CD14-positive monocyte (primary cell): ENCODE measurements around the gene TENT5C. TPM values are rescaled to one million over a fixed set of nuclear protein-coding genes. Genes with fewer than 3 reads are reported as not detected.
A peak's percentile ranks its signal among the peaks of the same experiment; 100 is the strongest.

Experiments used
- DNase-seq, 3 donors: peaks; one replicate each; pipeline ENCODE4 v3.0.0-alpha.2; 2011 to 2022
- H2AFZ ChIP-seq: 2 replicates; pipeline ENCODE4 v1.6.0; 2012; ENCODE audit warnings: mild to moderate bottlenecking, low read depth, low read length, inconsistent platforms; ENCODE audit not compliant: insufficient read depth, poor library complexity, severe bottlenecking
- H3K27ac ChIP-seq, 2 donors: 1 replicate in 1 of 2; 2 replicates in 1 of 2; pipeline ENCODE4 v1.5.1; 2012 to 2013; ENCODE audit warnings: low read length in 2 of 2, control low read depth in 1 of 2, inconsistent platforms in 1 of 2, low read depth in 1 of 2, mild to moderate bottlenecking in 1 of 2
- H3K27me3 ChIP-seq, 2 donors: one replicate each; pipeline versions ENCODE4 v1.6.0 to v1.6.1; 2011 to 2013; ENCODE audit warnings: low read length in 2 of 2; ENCODE audit not compliant: control insufficient read depth in 2 of 2, insufficient read depth in 2 of 2
- H3K36me3 ChIP-seq, 2 donors: replicated peaks in 1 of 2; 1 replicate in 1 of 2; 2 replicates in 1 of 2; pipeline versions ENCODE4 v1.5.1 to v1.6.1; 2012 to 2013; ENCODE audit warnings: low read length in 2 of 2, control low read depth in 1 of 2, inconsistent platforms in 1 of 2, mild to moderate bottlenecking in 1 of 2; ENCODE audit not compliant: insufficient read depth in 2 of 2, control insufficient read depth in 1 of 2
- H3K4me1 ChIP-seq, 2 donors: 1 replicate in 1 of 2; 2 replicates in 1 of 2; pipeline versions ENCODE4 v1.5.1 to v1.6.1; 2012 to 2013; ENCODE audit warnings: low read length in 2 of 2, control low read depth in 1 of 2, inconsistent platforms in 1 of 2, mild to moderate bottlenecking in 1 of 2, moderate library complexity in 1 of 2; ENCODE audit not compliant: insufficient read depth in 2 of 2, control insufficient read depth in 1 of 2
- H3K4me2 ChIP-seq: replicated peaks from 2 replicates; pipeline ENCODE3; 2012; ENCODE audit warnings: low read length, moderate library complexity, mild to moderate bottlenecking; ENCODE audit not compliant: poor library complexity, severe bottlenecking; ENCODE audit errors: extremely low read depth
- H3K4me3 ChIP-seq, 3 experiments: fragments of 200-600 bp in 1 of 3; sonication (generic) in 1 of 3; replicated peaks in 1 of 3; 1 replicate in 2 of 3; 2 replicates in 1 of 3; pipeline ENCODE4 v1.5.1; 2011 to 2013; ENCODE audit warnings: low read length in 3 of 3, mild to moderate bottlenecking in 3 of 3, control low read depth in 2 of 3, low read depth in 2 of 3, inconsistent platforms in 1 of 3, moderate library complexity in 1 of 3
- H3K79me2 ChIP-seq: 2 replicates; pipeline ENCODE4 v1.6.0; 2012; ENCODE audit warnings: mild to moderate bottlenecking, control low read depth, inconsistent platforms, low read length, moderate library complexity; ENCODE audit not compliant: insufficient read depth
- H3K9ac ChIP-seq: 2 replicates; pipeline ENCODE4 v1.6.0; 2017; ENCODE audit warnings: low read length, mild to moderate bottlenecking; ENCODE audit not compliant: insufficient read depth, poor library complexity, severe bottlenecking
- H3K9me3 ChIP-seq, 2 donors: replicated peaks in 1 of 2; 1 replicate in 1 of 2; 2 replicates in 1 of 2; pipeline versions ENCODE4 v1.5.1 to v1.6.1; 2012 to 2013; ENCODE audit warnings: low read length in 2 of 2, control low read depth in 1 of 2; ENCODE audit not compliant: control insufficient read depth in 1 of 2, insufficient read depth in 1 of 2
- H4K20me1 ChIP-seq: 2 replicates; pipeline ENCODE4 v1.6.0; 2012; ENCODE audit warnings: mild to moderate bottlenecking, low read length, control low read depth, moderate library complexity; ENCODE audit not compliant: insufficient read depth
- H3K27ac Mint-ChIP-seq, 7 donors: one replicate each; pipeline ENCODE4 v1.8.0; 2020; ENCODE audit warnings: mild to moderate bottlenecking in 7 of 7, mixed read lengths in 7 of 7, moderate library complexity in 6 of 7, inconsistent platforms in 2 of 7
- H3K27me3 Mint-ChIP-seq, 3 donors: one replicate each; pipeline ENCODE4 v1.8.0; 2021 to 2022; ENCODE audit warnings: low read depth in 3 of 3, mild to moderate bottlenecking in 3 of 3, mixed read lengths in 3 of 3, moderate library complexity in 3 of 3, inconsistent platforms in 1 of 3
- H3K36me3 Mint-ChIP-seq, 2 donors: one replicate each; pipeline ENCODE4 v1.8.0; 2020; ENCODE audit warnings: mixed read lengths in 2 of 2, inconsistent platforms in 1 of 2, mild to moderate bottlenecking in 1 of 2
- H3K4me1 Mint-ChIP-seq: one replicate; pipeline ENCODE4 v1.8.0; 2020; ENCODE audit warnings: mild to moderate bottlenecking, mixed read lengths
- H3K4me3 Mint-ChIP-seq, 2 donors: one replicate each; pipeline ENCODE4 v1.8.0; 2020; ENCODE audit warnings: mild to moderate bottlenecking in 2 of 2, mixed read lengths in 2 of 2, moderate library complexity in 1 of 2
- H3K9me3 Mint-ChIP-seq, 7 donors: one replicate each; pipeline ENCODE4 v1.8.0; 2020 to 2022; ENCODE audit warnings: mixed read lengths in 7 of 7, mild to moderate bottlenecking in 6 of 7, moderate library complexity in 6 of 7, inconsistent platforms in 2 of 7
- CTCF ChIP-seq: fragments of 200-600 bp; IDR thresholded peaks from one replicate; pipeline ENCODE4 v1.8.0; 2022; ENCODE audit warnings: antibody characterized with exemption, mild to moderate bottlenecking
- WGBS: methylation state at CpG from one replicate; pipeline ENCODE4 v1.1.5; 2013; ENCODE audit warnings: missing lambda C conversion rate; ENCODE audit not compliant: insufficient coverage; 5-methylcytosine and 5-hydroxymethylcytosine counted together
- intact Hi-C, 2 donors: fragments of 100-400 bp; cut with micrococcal nuclease; formaldehyde crosslinking; loops; one replicate each; pipeline versions ENCODE4 v1.15.0 to v1.15.1; 2023
- polyA plus RNA-seq, 3 donors: library from polyadenylated mRNA; depleted of rRNA in 1 of 3; unstranded in 2 of 3; stranded (reverse) in 1 of 3; fragments of 300-500 nt in 2 of 3; fragments of >200 nt in 1 of 3; fragmentation: Illumina TruSeq in 2 of 3; gene quantifications; 1 replicate in 2 of 3; 2 replicates in 1 of 3; pipeline ENCODE4 v1.2.3, GENCODE V29; 2012 to 2021

TENT5C gene
- polyA plus RNA-seq, 3 donors, result 0.17 to 0.69 (median 0.27) TPM

GRCh38 chr1:117612517-117613248, 6.8 kb downstream of the TENT5C start:
- Histone ChIP-seq H3K27ac (no peak overlapping the region), H3K4me3 (no peak overlapping the region), H4K20me1 (no peaks in the 10 kb centered on the region), H3K9ac (no peak overlapping the region), H3K79me2 (no peaks in the 10 kb centered on the region), H3K27me3 (no peaks in the 10 kb centered on the region), H3K4me1 (peaks cover 9 to 13% of the 10 kb centered on the region in 2 donors), H2AFZ (peak overlapping the region; percentile 47), H3K4me2 (peak overlapping the region; percentile 19), H3K36me3 (no peaks in the 10 kb centered on the region), H3K9me3 (no peaks in the 10 kb centered on the region)
- Mint-ChIP-seq H3K27me3 (peaks cover 1 to 5% (median 3%) of the 10 kb centered on the region in 3 donors), H3K4me3 (peak overlapping the region in 1 of 2 donors; percentile 4), H3K4me1 (peaks cover 25% of the 10 kb centered on the region), H3K36me3 (no peaks in the 10 kb centered on the region), H3K27ac (no peak overlapping the region), H3K9me3 (no peaks in the 10 kb centered on the region)
- peak; percentile 10 to 19 (median 14) for DNase-seq
- TF ChIP-seq CTCF, result no peak
- intact Hi-C loops, result no loop called here
- WGBS, result 0% methylated on average over 6 of the region's 7 CpGs

GRCh38 chr1:117613249-117613968, 7.6 kb downstream of the TENT5C start:
- peaks cover 0 to 3% (median 0%) of the 10 kb centered on the region in 3 donors for H3K27me3 Mint-ChIP-seq
- H3K27ac ChIP-seq, result no peak overlapping the region
- intact Hi-C loops, result no loop called here
- DNase-seq, result no peak
- TF ChIP-seq CTCF, result no peak
- H3K79me2 ChIP-seq, result no peaks in the 10 kb centered on the region
- H3K4me2 ChIP-seq, result no peak overlapping the region
- H3K9me3 Mint-ChIP-seq, result peaks cover 0 to 2% (median 0%) of the 10 kb centered on the region in 7 donors
- no peaks in the 10 kb centered on the region for H3K27me3 ChIP-seq
- peaks cover 25% of the 10 kb centered on the region for H3K4me1 Mint-ChIP-seq
- no peak overlapping the region for H3K4me3 ChIP-seq
- no peaks in the 10 kb centered on the region for H3K36me3 Mint-ChIP-seq
- no peaks in the 10 kb centered on the region for H3K9me3 ChIP-seq
- no peak overlapping the region for H3K4me3 Mint-ChIP-seq
- H2AFZ ChIP-seq, result peak overlapping the region; percentile 47
- no peak overlapping the region for H3K9ac ChIP-seq
- H3K36me3 ChIP-seq, result no peaks in the 10 kb centered on the region
- WGBS, result 60% methylated on average over 3 of the region's 8 CpGs
- H3K27ac Mint-ChIP-seq, result no peak overlapping the region
- no peaks in the 10 kb centered on the region for H4K20me1 ChIP-seq
- peaks cover 9 to 13% of the 10 kb centered on the region in 2 donors for H3K4me1 ChIP-seq
